ENCODE results near the gene ID4.

DNA sequence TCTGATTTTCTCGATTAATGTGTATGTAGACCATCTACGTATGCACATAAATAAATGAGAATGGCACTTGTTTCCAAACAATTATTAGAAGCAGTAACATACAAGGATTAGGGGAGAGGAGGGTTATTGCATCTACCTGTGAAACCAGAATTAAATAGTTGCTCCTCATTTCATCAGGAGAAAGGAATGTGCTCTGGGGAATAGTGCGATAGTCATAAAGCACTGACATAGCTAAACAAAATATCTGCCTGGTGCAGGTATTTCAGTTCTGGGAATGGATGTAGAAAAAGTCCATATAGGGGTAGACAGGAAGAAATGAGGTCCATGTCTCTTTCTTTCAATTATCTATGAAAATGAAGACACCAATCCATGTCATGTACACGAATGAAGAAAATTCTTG, 1.6 kb upstream of the ID4 start:
- no peak for TF ChIP-seq TCF12 (IDR thresholded peaks at IDR 0.05; ENCODE audit: low read depth)
- TF ChIP-seq ZBTB7A (IDR thresholded peaks at IDR 0.05; ENCODE audit: low read depth): no peak
- no peak for TF ChIP-seq TAF1 (IDR thresholded peaks at IDR 0.05; ENCODE audit: low read depth)
- TF ChIP-seq YY1 (IDR thresholded peaks at IDR 0.05; ENCODE audit: low read depth): no peak
- TF ChIP-seq RAD21 (IDR thresholded peaks at IDR 0.05; ENCODE audit: low read depth): no peak
- no peak for TF ChIP-seq NFIC (IDR thresholded peaks at IDR 0.05)
- no peak for TF ChIP-seq EP300 (IDR thresholded peaks at IDR 0.05; ENCODE audit: borderline replicate concordance)
- no peak for TF ChIP-seq CREB1 (IDR thresholded peaks at IDR 0.05; ENCODE audit: low read depth)
- TF ChIP-seq EGR1 (IDR thresholded peaks at IDR 0.05): no peak
- TF ChIP-seq, protein P1, sequence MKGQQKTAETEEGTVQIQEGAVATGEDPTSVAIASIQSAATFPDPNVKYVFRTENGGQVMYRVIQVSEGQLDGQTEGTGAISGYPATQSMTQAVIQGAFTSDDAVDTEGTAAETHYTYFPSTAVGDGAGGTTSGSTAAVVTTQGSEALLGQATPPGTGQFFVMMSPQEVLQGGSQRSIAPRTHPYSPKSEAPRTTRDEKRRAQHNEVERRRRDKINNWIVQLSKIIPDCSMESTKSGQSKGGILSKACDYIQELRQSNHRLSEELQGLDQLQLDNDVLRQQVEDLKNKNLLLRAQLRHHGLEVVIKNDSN (IDR thresholded peaks at IDR 0.05): no peak
- no peak for TF ChIP-seq TEAD4 (IDR thresholded peaks at IDR 0.05)
- no peak for TF ChIP-seq FOXM1 (IDR thresholded peaks at IDR 0.05; ENCODE audit: borderline replicate concordance, low read depth)
- TF ChIP-seq MAX (IDR thresholded peaks at IDR 0.05): no peak
- no peak for TF ChIP-seq CEBPB (IDR thresholded peaks at IDR 0.05)

Data from Ishikawa (cell line).